Activated CD4-positive, alpha-beta T cell treated with anti-CD3 and anti-CD28 coated beads, Interleukin-2, Interleukin-4, amounts not matched to agents 100 ng/mL and 50 ng/mL, durations not matched to agents 16 hours and 8 hours (primary cell): ENCODE data around the gene ATXN1.

ENCODE experiments used
- DNase-seq: peaks from one replicate; pipeline ENCODE4 v3.0.0-alpha.2; 2020; ENCODE audit warnings: low spot score

The ATXN1 gene

DNA sequence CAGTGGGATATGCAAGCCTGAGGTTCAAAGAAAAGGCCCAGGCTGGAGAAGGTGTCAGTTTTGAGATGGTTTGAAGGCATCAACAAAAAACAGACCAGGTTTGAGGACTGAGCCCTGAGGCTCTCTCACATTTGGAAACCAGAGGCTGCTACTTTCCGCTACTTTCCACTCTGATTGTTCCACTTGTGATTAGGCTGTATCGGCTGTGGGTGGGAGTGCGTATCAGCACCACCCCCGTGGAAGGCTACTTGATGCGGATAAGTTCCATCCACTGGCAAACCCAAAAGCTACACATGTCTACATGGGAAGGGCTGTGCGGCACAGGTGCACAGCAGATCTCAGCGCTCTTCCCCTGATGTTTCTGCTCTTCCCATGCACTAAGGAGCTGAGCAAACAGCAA lies 324.2 kb downstream of the ATXN1 start:
- no peak for DNase-seq

DNA sequence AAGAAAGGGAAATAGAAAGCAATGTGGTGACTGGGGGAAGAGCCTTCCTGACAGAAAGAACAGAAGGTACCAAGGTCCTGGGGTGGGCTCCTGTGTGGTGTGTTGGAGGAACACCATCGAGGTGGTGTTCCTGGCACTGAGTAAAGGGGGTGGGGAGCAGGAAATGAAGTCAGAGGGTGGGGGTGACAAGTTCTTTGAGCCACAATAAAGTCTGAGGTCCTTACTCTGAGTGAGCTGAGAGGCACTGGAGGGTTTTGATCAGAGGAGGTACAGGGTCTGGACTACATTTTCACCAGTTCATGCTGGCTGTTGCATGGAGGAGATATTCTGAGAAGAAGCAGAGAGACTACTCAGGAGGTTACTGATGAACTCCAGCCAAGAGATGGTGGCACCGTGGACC lies 324.7 kb downstream of the ATXN1 start:
- DNase-seq, result peak; percentile 48

DNA sequence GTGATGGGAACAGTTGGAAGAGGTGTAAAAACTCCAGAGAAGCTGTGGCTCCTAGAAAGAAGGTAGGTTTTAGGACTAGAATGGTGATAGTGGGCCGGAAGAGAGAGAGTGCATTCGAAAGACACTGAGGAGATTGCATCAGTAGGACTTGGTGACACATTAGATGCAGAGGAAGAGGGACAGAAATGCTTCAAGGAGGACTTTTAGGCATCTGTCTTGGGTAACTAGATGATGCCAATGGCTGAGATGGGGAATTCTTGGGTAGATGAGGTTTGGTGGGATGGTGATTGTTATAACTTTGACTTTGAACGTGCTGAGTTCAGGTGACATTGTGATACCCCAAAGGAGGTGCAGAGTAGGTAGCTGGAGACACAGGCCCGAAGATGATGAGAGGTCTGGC lies 326.4 kb downstream of the ATXN1 start:
- peak; percentile 45 for DNase-seq

DNA sequence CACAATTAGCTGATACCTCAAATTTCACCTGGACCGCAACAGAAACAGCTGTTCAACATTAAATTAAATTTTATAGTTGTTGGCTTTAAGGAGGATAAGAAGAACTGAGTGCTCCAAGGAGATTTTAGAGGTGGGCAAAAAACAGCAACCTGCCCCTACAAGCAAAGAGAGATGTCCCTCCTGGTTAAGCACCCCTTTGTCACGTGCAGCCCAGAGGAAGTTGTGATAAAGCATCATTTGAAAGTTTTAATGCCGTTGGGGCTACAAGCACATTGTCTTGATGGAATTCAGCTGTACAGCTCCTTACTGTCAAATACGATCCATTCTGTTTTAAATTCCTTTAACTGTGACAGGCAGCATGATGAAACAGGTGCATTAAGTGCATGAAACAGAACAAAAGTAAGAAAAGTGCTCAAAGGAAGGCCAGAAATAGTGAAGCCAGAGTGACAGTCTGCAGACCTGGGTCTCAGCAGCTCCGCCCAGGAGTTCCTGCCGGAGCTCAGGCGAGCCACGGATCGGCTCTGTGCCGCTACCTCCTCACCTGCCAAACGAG lies 327.8 kb downstream of the ATXN1 start:
- DNase-seq, result no peak

DNA sequence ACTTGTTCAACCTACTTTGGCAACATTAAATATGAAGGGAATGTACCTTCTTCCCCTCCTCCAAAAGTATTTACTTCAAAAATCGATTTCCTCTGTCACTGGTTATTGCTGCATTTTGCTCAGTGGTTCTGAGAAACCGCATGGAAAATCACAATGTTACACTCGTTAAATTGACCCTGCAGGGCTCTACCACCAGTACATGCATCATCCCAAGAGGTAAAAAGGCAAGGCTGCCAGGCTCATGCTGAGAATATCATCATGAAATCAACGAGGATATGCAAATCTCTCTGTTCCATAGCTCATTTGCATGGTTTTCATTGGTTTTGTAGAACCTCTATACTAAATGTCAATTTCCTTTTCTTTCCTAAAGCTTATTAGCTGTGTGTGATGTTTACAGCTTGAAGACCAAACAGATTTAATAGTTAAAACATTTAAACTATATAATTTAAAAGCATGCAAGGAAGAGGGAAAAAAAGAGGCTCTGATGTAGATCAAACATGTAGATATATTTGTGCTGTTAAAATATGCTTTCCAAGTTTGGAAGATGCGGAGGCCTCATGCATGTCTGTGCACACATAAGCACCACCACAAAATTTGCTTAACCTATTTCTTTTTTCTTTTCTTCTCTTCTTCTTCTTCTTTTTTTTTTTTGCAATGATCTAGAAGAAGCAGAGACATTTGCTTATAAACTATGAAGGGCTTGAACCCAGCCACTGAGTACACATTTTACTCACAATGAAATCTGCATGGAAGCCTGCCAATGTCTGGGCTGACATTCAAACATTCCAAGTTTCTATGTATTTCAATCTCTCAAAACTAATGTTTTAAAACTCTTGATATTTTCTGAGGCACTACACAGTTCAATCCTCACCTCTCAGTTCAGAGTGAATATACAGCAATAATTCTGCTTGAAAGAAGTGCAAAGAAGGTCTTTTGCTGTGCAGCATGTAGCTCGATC lies 328.9 kb downstream of the ATXN1 start:
- no peak for DNase-seq

DNA sequence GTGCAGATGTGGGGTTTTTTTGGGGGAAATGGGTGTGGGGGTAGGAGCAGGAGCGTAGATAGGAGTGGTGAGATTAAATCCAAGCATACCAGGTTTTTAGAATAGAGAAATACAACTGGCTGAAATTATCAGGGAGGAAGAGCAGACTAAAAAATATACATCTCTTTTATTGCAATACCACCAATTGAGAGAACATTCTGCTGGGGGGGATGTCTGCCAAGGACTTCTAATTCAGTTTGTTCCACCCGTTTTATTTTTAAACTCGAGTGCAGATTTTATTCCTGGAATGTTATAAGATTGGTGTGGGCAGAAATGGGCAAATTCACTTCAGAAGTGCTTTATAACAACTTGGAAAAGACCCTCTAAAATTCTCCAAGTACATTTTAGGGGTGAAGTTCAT lies 330.2 kb downstream of the ATXN1 start:
- no peak for DNase-seq

DNA sequence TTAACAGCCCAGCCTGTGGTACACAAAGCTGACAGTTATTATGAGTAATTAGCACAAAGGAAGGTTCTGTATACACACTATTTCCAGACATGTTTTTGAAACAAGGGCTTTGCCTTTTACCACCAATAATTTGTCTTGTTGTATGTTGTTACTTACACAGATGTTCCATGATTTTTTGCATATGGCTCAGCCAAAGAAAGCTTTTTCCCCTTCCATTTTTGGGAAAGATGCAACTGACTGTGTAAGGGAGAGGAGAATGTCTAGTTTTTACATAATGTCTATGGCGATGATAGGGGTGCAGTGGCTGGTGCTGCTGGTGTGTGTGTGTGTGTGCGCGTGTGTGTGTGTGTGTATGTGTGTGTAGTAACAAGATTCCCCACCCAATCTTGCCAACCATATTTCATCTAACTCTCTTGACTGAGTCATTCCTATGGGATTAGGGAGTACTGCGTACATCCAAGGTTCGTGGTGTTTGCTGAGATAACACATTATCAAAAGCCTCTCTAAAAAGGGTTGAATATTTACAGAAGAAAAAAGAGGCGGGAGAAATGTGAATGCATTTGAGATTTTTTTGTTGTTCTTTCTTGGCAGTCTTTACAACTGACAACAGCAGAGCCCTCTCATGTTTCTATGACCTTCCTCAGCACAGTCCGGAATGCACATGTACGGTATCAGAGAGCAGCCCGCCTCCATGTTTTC lies 330.7 kb downstream of the ATXN1 start:
- DNase-seq, result no peak

DNA sequence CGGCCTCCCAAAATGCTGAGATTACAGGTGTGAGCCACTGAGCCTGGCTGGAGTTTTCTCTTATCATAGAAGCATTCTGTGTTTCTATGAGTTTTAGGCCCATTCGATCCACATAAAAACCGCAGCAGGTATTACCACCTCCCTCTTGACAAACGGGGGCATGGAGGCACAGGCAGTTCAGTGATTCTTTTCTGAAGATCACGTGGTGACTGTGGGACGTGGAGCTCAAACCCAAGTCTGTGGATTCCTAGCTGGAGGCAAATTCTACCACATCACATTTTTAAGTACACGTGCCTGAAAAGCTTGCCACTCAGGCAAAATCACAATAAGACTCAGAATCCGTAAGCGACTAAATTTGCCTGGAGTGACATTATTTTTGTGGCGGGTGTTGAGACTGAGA lies 331.6 kb downstream of the ATXN1 start:
- DNase-seq, result no peak

DNA sequence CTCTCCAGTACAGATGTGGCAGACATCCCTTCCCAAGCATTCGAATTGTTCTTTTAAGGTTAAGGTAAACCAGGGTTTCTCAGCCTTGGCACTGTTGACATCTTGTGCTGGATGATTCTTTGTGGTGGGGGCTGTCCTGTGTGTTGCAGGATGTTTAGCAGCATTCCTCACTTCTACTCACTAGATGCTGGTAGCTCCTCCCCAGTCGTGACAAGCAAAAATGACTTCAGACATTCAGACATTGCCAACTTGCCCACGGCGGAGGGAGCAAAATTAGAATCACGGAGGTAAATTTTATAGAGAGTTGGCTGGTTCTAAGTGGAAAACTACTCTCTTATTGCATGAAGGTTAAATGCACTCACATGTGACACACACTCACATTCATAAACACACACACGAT lies 334.1 kb downstream of the ATXN1 start:
- DNase-seq, result no peak

DNA sequence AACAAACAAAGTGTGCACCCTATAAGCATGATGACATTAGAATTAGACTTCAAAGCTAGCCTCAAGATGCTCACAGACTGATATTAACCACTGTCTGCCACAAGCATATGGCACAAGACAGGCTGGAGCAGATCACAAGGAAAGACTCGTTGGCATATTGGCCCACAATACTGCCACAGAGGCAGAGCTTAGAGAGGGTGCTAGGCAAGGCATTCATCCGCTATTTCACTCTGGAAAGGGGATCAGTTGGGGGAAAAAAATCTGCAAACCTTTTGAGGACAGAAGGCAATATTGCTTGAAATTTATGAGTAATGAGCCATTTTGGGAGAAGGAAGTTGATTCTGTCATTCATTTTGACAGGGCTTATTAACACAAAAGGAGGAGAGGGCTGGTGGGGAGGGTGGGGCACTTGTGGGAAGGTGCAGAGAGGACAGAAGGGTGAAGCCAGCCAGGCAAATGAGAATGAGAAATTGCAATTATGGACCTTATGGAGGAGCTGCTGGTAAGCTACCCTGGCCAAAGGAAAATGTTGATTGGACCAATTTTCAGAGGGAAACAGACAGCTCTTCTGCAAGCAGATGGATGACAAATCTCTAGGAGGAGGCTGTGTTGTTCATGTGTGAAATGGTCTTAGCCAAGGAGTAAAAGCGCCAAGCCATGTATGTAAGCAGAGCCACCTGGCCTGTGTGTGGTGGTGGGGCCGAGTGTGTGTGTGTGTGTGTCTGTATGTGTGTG lies 335.2 kb downstream of the ATXN1 start:
- DNase-seq, result no peak

DNA sequence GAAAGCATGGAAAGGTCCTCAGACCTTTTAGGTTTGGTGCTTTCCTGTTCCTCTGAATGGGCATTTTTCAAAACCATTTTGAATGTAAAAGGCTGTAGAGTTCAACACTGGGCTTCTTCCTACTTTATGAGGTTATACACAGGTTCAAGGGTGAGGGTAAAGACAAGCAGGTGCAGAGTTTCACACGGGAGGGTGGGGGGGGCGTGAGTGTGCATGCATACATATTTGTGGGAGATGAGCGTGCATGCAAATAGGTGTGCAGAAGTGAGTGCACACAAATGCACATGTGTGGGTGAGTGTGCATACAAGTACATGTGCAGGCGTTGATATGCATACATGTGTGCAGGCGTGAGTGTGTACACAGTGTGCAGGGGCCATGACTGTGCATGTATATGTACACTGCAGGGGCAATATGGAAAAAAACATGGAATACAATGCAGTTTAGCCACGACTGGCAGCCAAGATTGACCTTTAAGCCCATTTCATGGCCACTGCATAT lies 339.7 kb downstream of the ATXN1 start:
- no peak for DNase-seq

DNA sequence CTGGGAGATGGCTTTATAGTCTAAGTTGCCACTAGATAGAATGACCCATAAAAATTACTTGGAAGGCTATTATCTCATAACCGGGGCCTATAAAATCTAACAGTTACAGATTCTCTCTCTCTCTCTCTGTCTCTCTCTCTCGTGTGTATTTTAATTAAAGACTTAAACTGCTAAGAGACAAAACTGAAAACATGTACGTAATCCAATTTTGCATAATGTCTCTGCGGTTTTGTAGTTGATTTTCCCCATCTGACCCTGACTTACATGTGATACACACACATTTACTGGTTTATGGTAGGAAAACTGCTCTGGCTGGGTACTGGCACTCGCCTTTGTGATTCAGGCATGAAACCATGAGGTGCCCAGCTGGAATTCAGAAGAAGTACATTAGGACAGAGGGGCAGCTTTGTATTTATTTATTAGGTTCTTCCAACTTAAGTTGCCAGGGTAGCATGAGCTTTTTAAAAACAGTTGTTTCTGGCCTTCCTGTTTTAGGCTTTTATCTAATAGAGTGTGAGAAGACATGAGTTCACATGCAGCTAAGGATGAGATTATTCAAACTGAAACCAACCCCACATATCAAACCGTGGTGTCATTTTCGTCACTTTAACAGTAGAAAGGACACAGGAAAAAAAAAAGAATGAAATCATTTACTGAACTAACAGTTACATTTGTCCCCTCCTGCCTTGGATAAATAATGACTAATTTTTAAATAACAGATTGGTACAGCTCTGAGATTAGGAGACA lies 340.4 kb downstream of the ATXN1 start:
- DNase-seq, result peak; percentile 85

DNA sequence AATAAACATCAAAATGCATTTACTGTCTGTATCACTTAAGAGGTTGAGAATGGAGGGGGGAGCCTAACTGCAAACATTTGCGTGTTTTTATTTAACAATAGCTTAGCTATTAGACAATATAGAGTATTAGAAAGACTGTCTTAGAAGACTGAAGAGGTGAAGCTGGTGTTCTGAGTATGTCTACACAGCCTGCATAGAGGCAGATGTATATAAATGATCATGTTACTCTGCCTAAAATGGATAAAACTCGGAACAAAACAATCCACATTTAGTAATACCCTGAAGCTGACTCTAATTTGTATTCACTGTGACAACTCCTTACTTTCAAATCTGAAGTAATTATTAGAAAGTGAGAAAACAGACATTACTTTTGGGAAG lies 340.9 kb downstream of the ATXN1 start:
- no peak for DNase-seq

DNA sequence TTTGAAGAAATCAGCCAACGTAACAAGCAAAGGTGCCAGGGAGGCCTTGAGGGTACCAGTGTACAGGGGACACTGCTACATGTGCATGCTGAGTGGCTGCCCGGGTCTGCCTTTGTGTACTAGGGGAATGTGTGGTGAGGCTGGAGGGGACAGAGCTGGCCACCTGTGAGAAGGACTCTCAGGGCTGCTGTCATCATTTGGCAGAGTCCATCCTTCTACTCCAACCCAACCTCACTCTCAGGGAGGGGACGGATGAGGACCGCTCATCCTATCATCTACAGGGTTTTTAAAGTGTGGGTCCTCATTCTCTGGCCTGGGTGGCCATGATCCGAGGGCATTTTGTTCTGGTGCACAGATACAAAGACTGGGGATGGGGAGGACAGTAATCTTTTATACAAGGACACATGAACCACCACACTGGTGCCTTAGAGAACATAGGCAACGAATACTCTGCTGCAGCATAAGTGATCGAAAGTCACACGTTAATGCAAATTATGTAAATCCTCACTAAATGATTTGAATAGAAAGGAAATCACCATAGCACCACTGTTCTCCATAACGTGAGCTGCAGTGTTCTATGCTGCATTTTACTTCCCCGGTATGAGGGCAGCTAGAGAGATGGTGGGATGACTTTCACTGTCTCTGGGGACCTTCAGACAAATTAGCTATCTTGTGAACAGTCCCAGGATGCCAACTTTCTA lies 341.5 kb downstream of the ATXN1 start:
- no peak for DNase-seq

DNA sequence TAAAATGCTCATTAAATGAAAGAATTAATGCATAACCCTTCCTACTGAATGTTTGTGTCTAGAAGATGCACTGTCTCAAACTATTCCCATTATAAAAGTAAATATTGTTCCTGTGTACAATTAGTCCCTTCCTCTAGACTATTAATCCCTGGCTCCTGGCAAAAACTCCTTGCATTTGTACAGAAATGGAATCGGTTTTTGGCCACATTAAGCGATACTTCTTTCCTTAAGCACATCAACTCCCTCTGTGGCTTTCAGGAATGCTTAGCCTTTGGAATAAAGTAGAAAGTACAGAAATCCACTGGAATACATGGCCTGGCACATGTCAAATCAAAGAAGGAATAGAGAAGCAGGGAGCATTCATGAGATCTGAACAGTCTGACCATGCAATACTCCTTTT lies 343.1 kb downstream of the ATXN1 start:
- no peak for DNase-seq

DNA sequence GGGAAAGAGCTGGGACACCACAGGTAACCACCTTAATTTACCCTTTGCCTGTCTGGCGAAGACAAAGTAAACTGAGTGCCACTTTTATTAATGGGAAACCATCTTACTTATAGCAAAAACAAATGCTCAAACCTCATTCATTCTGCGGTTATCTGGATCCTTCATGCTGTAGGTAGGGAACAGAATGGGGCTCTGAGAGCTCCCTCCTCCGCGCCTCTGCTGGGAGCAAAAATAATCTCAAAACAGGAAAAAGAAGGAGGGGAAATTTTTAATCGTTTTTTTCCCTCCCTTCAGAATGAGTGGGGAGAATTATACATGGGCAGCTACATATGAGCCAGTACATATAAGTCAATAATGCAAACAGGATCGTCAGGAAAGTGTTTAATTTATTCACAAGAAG lies 345.6 kb downstream of the ATXN1 start:
- DNase-seq, result no peak

DNA sequence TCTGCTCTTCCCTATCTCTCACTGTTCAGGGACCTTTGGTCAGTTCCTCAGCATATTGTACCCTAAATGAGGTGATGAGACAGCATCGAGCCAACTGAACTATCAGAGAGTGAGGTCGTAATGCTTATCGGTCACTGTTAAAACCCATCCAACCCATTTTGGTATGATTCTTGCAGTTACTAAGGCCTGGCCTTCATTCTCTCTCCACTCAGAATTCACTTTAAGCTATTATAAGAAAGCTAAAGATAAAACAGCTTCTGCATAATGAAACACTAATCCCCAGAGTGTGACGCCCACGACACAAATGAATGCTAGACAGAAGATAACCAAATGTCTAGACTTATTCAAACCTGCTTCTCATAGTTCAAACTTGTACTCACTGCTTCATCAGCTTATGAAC lies 347.1 kb downstream of the ATXN1 start:
- DNase-seq, result no peak

DNA sequence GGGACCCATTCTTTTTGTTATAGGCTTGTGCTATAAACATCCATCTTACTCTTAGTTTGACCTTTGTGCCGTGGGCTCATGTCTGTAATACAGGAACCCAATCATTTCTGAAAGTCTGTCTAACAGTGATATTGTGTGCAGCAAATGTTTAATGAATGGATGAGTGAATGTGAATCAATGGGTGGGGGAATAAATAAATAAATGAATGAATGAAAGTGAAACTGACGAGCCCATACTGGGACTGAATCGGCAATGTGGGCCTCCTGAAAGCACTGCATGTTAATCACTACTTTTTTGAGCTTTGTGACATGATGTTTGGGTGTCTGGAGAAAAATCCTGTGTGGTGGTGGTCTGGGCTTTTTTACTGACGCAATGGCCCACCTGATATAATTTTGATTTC lies 347.9 kb downstream of the ATXN1 start:
- peak; percentile 55 for DNase-seq

DNA sequence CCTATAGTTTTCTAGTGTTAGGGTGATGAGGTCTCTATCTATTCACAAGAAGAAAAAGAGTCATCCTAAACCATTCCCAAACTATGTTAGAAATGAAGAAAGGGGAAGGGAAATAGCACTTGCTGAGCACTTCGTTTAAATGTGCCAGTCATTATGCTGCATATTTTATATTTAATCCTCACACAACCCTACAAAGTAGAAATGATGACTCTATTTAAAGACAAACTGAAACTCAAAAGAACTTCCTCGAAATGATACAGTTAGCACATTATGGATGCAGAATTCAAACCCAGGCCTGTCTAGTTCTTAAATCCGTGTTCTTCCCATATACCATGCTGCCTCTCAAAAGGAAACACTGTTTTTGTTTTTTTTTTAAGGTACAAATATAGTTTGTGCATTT lies 348.3 kb downstream of the ATXN1 start:
- no peak for DNase-seq

DNA sequence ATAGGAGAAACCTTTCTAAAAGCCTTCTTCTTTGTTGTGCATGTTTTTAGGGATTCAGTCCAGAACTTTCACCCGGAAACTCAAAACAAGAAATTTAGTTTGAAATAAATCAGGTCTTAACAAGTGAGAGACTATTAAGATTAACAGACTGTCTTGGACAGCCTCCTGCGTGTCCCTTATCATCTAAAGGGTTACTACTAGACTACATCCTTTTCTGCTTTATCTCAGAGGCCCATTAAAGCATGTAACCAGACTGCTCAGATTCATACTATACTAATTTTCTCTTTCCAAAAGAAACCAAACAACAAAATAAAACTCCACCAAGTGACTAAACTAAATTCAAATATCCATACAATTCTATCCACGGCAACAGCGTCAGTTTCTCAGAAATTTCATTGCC lies 349.1 kb downstream of the ATXN1 start:
- DNase-seq, result no peak
